ENCODE measurements around the gene LRRIQ4. TPM values are rescaled to one million over a fixed set of nuclear protein-coding genes. Genes with fewer than 3 reads are reported as not detected.

Gene LRRIQ4
- total RNA-seq, 4 donors from 2014 or later, result not detected

- WGBS, 2 donors (ENCODE audit: low coverage in 1 of 2), result 1 to 2% methylated on average over 6 of the region's 6 CpGs
- no peak overlapping the region for H3K4me3 ChIP-seq
- H3K9me3 ChIP-seq, result no peaks in the 10 kb centered on the region
- no peaks in the 10 kb centered on the region for H3K36me3 ChIP-seq
- ATAC-seq, result peak; percentile 69
- H3K4me1 ChIP-seq, result peaks cover 0 to 4% (median 0%) of the 10 kb centered on the region in 3 donors
- TF ChIP-seq CTCF (IDR thresholded peaks at IDR 0.05) (peak; percentile 86 to 89 (median 87)), POLR2AphosphoS5 (IDR thresholded peaks at IDR 0.05) (no peak)
- peaks cover 2% of the 10 kb centered on the region for H3K27me3 ChIP-seq
- H3K27ac ChIP-seq, result no peak overlapping the region
These were observed 50.8 kb downstream of the LRRIQ4 start for GRCh38 chr3:169863458-169863899.

- Histone ChIP-seq H3K36me3 (no peaks in the 10 kb centered on the region), H3K27ac (no peak overlapping the region), H3K4me3 (no peak overlapping the region), H3K9me3 (no peaks in the 10 kb centered on the region), H3K27me3 (no peaks in the 10 kb centered on the region), H3K4me1 (peaks cover 0 to 4% (median 0%) of the 10 kb centered on the region in 3 donors)
- 74 to 95% methylated on average over 2 of the region's 2 CpGs for WGBS, 2 donors (ENCODE audit: low coverage in 1 of 2)
- TF ChIP-seq POLR2A (IDR thresholded peaks at IDR 0.05), result no peak
- TF ChIP-seq CTCF (IDR thresholded peaks at IDR 0.05), result no peak
- TF ChIP-seq POLR2AphosphoS5 (IDR thresholded peaks at IDR 0.05), result no peak
- TF ChIP-seq EP300 (IDR thresholded peaks at IDR 0.05), result no peak
- no peak for ATAC-seq
These were observed 51.6 kb downstream of the LRRIQ4 start for GRCh38 chr3:169864270-169864669.

DNA sequence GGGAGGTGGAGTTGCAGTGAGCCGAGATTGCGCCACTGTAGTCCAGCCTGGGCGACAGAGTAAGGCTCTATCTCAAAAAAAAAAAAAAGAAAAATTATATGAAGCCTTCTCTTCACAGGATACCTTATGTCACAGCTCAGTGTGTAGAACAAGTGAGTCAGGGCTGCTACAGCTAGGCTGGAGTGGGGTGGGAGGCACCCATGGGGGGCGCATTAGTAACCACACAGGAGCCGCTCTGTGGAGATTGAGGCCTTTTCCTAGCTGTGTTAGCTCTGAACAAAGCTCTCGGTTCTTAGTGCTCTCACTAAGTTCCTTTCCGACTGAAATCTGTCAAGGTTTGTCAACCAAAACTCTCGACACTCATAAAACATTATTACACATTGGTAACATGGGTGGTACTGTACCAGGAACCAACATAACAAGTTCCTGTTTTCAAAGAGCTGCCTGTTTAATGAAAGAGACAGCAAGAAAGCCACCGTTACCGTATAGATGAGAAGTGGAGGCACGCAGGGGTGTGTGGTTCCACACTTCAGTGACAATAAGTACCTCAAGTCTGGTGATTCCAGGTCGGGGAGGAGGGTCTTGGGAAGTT, 52.6 kb downstream of the LRRIQ4 start:
- Histone ChIP-seq H3K9me3 (no peaks in the 10 kb centered on the region), H3K27ac (no peak overlapping the region), H3K36me3 (no peaks in the 10 kb centered on the region), H3K4me3 (no peak overlapping the region), H3K27me3 (no peaks in the 10 kb centered on the region), H3K4me1 (peaks cover 0 to 4% (median 0%) of the 10 kb centered on the region in 3 donors)
- TF ChIP-seq CTCF (IDR thresholded peaks at IDR 0.05) (no peak), POLR2AphosphoS5 (IDR thresholded peaks at IDR 0.05) (no peak), POLR2A (IDR thresholded peaks at IDR 0.05) (no peak), EP300 (IDR thresholded peaks at IDR 0.05) (no peak)
- no peak for ATAC-seq
- 60 to 78% methylated on average over 2 to 12 of the region's 12 CpGs for WGBS, 2 donors (ENCODE audit: low coverage in 1 of 2)

DNA sequence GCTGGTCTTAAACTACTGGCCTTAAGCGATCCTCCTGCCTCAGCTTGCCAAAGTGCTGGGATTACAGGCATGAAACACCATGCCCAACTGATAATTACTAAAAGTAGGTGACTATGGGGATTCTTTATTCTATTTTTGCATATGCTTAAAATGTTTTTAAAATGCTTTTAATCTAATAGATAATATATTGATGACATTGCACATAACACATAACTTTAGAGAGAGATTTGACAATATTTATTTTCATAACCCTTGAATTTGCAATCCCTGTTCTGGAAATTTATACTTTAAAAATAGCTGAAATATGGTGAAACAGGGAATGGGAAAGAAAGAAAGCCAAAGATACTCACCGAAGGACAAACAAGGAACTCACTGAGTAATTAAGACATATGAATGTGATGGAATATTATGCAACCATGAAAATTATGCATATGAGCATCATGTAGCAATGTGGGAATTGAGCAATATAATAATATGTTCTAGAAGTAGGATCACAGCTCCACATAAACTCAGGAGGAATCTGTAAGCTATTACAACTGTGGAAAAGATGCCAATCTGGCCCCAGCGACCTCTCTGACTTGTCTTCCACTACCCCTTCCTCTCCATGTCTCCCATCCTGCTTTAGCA, 55.0 kb downstream of the LRRIQ4 start:
- no peak for ATAC-seq
- no peaks in the 10 kb centered on the region for H3K27me3 ChIP-seq
- no peaks in the 10 kb centered on the region for H3K9me3 ChIP-seq
- H3K4me3 ChIP-seq, result no peak overlapping the region
- no peak overlapping the region for H3K27ac ChIP-seq
- no peaks in the 10 kb centered on the region for H3K36me3 ChIP-seq
- no peak for TF ChIP-seq EP300 (IDR thresholded peaks at IDR 0.05)
- no peak for TF ChIP-seq POLR2A (IDR thresholded peaks at IDR 0.05)
- TF ChIP-seq CTCF (IDR thresholded peaks at IDR 0.05), result no peak
- no peak for TF ChIP-seq POLR2AphosphoS5 (IDR thresholded peaks at IDR 0.05)
- H3K4me1 ChIP-seq, result peaks cover 0 to 4% (median 0%) of the 10 kb centered on the region in 3 donors
- 84 to 94% methylated on average over 3 of the region's 3 CpGs for WGBS, 2 donors (ENCODE audit: low coverage in 1 of 2)

DNA sequence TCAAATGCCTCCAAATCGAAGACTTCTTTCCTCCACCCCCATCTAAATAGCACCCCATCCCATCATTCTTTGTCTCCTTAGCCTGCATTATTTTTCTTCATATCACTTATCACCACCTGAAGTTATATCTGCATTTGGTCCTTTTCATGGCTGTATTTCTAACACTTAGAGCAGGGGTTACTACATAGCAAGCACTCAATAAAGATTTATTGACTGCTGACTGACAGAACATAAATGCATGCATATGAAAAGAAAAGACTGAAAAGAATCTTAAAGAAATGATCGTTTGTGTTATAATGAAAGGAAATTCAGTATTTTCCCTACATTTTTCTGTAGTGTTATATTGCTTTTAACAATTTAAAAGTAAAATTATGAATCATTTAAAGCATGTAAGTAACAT, 55.7 kb downstream of the LRRIQ4 start:
- Histone ChIP-seq H3K36me3 (no peaks in the 10 kb centered on the region), H3K4me3 (no peak overlapping the region), H3K27me3 (no peaks in the 10 kb centered on the region), H3K9me3 (no peaks in the 10 kb centered on the region), H3K4me1 (peaks cover 0 to 3% (median 0%) of the 10 kb centered on the region in 3 donors), H3K27ac (no peak overlapping the region)
- no peak for ATAC-seq
- 63 to 67% methylated on average over 2 of the region's 2 CpGs for WGBS, 2 donors (ENCODE audit: low coverage in 1 of 2)
- TF ChIP-seq POLR2AphosphoS5 (IDR thresholded peaks at IDR 0.05), result no peak
- TF ChIP-seq CTCF (IDR thresholded peaks at IDR 0.05), result no peak
- no peak for TF ChIP-seq POLR2A (IDR thresholded peaks at IDR 0.05)
- TF ChIP-seq EP300 (IDR thresholded peaks at IDR 0.05), result no peak
